Measurements from ENCODE around the gene TP53TG5.

Gene TP53TG5

DNA sequence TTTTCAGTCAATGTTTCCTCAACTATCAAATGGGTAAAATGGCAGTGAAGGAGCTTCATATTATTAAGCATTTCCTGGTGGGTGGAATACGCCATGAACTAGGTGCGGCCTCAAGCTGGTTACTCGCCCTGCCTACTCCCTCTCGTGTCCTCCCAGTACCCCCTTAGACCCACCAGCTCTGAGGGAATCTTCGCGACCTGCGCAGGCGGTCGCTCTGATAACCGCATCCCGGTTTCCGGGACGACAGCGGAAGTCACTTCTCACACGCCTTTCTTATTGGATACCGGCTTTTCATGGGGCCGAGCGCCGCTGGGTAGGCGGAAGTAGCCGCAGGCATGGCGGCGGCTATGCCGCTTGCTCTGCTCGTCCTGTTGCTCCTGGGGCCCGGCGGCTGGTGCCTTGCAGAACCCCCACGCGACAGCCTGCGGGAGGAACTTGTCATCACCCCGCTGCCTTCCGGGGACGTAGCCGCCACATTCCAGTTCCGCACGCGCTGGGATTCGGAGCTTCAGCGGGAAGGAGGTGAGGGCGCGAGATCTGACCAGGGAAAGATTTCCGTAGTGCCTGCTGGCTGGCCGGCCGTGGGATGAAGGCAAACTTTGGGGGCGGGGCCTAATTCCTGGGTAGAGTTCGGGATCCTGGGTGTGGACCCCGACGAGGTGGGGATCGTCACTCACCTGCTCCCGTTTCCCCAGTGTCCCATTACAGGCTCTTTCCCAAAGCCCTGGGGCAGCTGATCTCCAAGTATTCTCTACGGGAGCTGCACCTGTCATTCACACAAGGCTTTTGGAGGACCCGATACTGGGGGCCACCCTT lies 37.9 kb upstream of the TP53TG5 start, which contains the start of gene PIGT (continued):
- TF ChIP-seq, protein P1, sequence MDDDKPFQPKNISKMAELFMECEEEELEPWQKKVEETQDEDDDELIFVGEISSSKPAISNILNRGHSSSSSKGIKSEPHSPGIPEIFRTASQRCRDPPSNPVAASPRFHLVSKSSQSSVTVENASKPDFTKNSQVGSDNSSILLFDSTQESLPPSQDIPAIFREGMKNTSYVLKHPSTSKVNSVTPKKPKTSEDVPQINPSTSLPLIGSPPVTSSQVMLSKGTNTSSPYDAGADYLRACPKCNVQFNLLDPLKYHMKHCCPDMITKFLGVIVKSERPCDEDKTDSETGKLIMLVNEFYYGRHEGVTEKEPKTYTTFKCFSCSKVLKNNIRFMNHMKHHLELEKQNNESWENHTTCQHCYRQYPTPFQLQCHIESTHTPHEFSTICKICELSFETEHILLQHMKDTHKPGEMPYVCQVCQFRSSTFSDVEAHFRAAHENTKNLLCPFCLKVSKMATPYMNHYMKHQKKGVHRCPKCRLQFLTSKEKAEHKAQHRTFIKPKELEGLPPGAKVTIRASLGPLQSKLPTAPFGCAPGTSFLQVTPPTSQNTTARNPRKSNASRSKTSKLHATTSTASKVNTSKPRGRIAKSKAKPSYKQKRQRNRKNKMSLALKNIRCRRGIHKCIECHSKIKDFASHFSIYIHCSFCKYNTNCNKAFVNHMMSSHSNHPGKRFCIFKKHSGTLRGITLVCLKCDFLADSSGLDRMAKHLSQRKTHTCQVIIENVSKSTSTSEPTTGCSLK (tag by site-specific recombination; IDR thresholded peaks at IDR 0.05): no peak
- TF ChIP-seq ZSCAN23 (tag by site-specific recombination; IDR thresholded peaks at IDR 0.05) (no peak), IKZF3 (tag by site-specific recombination; IDR thresholded peaks at IDR 0.05) (no peak), ZNF354C (tag by site-specific recombination; IDR thresholded peaks at IDR 0.05; ENCODE audit: borderline replicate concordance, low read depth) (no peak), ZNF658 (tag by site-specific recombination; IDR thresholded peaks at IDR 0.05) (no peak), REPIN1 (tag by site-specific recombination; IDR thresholded peaks at IDR 0.05; ENCODE audit: low read depth) (no peak), ZNF311 (tag by site-specific recombination; IDR thresholded peaks at IDR 0.05; ENCODE audit: borderline replicate concordance) (no peak), ZNF791 (tag by site-specific recombination; IDR thresholded peaks at IDR 0.05) (no peak), ZBTB20 (tag by site-specific recombination; IDR thresholded peaks at IDR 0.05) (peak; percentile 75; the same call in 1 of the 2 replicates), ZNF302 (tag by site-specific recombination; IDR thresholded peaks at IDR 0.05; ENCODE audit: low read depth) (no peak), ZNF610 (tag by site-specific recombination; IDR thresholded peaks at IDR 0.05; ENCODE audit: borderline replicate concordance) (peak; percentile 23), ZNF324 (tag by site-specific recombination; IDR thresholded peaks at IDR 0.05) (no peak), EGR2 (tag by site-specific recombination; IDR thresholded peaks at IDR 0.05; ENCODE audit: low read depth) (peak; percentile 64; the same call in 1 of the 2 replicates), ZNF76 (tag by site-specific recombination; IDR thresholded peaks at IDR 0.05; ENCODE audit: borderline replicate concordance, low read depth) (peak; percentile 86; the same call in 1 of the 2 replicates), KLF9 (tag by site-specific recombination; IDR thresholded peaks at IDR 0.05; ENCODE audit: low read depth) (peak; percentile 20; the same call in 1 of the 2 replicates), YY1 (tag by site-specific recombination; IDR thresholded peaks at IDR 0.05) (peak; percentile 92), ZNF837 (tag by site-specific recombination; IDR thresholded peaks at IDR 0.05) (no peak), ZNF629 (tag by site-specific recombination; IDR thresholded peaks at IDR 0.05) (peak; percentile 74), ZNF175 (tag by site-specific recombination; IDR thresholded peaks at IDR 0.05) (no peak), GLI2 (tag by site-specific recombination; IDR thresholded peaks at IDR 0.05; ENCODE audit: borderline replicate concordance, low read depth) (no peak)
- TF ChIP-seq, protein P2, sequence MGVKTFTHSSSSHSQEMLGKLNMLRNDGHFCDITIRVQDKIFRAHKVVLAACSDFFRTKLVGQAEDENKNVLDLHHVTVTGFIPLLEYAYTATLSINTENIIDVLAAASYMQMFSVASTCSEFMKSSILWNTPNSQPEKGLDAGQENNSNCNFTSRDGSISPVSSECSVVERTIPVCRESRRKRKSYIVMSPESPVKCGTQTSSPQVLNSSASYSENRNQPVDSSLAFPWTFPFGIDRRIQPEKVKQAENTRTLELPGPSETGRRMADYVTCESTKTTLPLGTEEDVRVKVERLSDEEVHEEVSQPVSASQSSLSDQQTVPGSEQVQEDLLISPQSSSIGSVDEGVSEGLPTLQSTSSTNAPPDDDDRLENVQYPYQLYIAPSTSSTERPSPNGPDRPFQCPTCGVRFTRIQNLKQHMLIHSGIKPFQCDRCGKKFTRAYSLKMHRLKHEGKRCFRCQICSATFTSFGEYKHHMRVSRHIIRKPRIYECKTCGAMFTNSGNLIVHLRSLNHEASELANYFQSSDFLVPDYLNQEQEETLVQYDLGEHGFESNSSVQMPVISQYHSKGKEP (tag by site-specific recombination; IDR thresholded peaks at IDR 0.05): no peak
- TF ChIP-seq, protein P3, sequence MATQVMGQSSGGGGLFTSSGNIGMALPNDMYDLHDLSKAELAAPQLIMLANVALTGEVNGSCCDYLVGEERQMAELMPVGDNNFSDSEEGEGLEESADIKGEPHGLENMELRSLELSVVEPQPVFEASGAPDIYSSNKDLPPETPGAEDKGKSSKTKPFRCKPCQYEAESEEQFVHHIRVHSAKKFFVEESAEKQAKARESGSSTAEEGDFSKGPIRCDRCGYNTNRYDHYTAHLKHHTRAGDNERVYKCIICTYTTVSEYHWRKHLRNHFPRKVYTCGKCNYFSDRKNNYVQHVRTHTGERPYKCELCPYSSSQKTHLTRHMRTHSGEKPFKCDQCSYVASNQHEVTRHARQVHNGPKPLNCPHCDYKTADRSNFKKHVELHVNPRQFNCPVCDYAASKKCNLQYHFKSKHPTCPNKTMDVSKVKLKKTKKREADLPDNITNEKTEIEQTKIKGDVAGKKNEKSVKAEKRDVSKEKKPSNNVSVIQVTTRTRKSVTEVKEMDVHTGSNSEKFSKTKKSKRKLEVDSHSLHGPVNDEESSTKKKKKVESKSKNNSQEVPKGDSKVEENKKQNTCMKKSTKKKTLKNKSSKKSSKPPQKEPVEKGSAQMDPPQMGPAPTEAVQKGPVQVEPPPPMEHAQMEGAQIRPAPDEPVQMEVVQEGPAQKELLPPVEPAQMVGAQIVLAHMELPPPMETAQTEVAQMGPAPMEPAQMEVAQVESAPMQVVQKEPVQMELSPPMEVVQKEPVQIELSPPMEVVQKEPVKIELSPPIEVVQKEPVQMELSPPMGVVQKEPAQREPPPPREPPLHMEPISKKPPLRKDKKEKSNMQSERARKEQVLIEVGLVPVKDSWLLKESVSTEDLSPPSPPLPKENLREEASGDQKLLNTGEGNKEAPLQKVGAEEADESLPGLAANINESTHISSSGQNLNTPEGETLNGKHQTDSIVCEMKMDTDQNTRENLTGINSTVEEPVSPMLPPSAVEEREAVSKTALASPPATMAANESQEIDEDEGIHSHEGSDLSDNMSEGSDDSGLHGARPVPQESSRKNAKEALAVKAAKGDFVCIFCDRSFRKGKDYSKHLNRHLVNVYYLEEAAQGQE (tag by site-specific recombination; IDR thresholded peaks at IDR 0.05): 0 out of 2 replicates have a peak, but pooled peaks have one; percentile 26

All from HEK293 (cell line).